Epithelial cell of esophagus (primary cell): Measurements from ENCODE around the gene MYRFL.
A peak's percentile ranks its signal among the peaks of the same experiment; 100 is the strongest.
"Not testable (repeated sequence)": the region's sequence is repeated elsewhere in the genome, so short reads cannot be mapped to it uniquely, and the experiment has no call there.

Experiments used
- DNase-seq: peaks from one replicate; pipeline ENCODE4 v3.0.0; 2010; ENCODE audit warnings: low read depth
- H3K4me3 ChIP-seq: 2 replicates; pipeline ENCODE4 v1.5.1; 2011; ENCODE audit warnings: mild to moderate bottlenecking, low read length, control low read depth
- TF ChIP-seq, protein P1 (sequence below): IDR thresholded peaks from 2 replicates; pipeline ENCODE4 v1.5.1; 2011; ENCODE audit warnings: low read depth, mild to moderate bottlenecking, low read length, control low read depth, inconsistent platforms; ENCODE audit not compliant: insufficient read depth; ENCODE audit errors: missing control alignments

MYRFL gene

DNA sequence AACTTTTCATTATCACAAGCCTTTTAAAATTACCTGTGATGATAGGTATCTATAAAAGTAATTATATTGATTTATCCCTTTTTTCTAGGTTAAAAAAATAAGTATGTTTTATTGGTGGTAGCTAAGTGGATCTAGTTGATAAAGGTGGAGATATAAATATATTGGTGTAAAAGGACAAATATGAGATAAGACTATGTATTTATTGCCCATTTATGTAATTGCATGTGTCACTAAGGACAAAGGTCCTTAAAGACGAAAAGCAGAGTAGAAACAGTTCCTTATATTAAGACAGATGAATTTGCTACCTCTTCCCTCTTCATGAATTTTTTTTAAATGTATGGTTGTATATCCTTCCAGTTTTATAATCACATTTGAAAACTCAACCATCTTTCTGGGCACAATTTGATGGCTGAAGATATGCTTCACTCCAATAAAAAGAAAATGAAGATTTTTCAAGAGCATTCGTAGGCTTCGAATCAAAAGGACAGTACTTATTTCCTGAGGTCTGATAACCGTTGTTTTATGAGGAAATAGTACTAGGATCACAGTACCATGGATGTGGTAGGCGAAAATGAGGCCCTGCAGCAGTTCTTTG lies at the start of gene MYRFL:
MYRFL (plus strand) TSS at position 262 of the 595 bp plus-strand sequence; CDS start at position 553, 291 bp downstream.
- no peak for DNase-seq
- TF ChIP-seq, protein P1, sequence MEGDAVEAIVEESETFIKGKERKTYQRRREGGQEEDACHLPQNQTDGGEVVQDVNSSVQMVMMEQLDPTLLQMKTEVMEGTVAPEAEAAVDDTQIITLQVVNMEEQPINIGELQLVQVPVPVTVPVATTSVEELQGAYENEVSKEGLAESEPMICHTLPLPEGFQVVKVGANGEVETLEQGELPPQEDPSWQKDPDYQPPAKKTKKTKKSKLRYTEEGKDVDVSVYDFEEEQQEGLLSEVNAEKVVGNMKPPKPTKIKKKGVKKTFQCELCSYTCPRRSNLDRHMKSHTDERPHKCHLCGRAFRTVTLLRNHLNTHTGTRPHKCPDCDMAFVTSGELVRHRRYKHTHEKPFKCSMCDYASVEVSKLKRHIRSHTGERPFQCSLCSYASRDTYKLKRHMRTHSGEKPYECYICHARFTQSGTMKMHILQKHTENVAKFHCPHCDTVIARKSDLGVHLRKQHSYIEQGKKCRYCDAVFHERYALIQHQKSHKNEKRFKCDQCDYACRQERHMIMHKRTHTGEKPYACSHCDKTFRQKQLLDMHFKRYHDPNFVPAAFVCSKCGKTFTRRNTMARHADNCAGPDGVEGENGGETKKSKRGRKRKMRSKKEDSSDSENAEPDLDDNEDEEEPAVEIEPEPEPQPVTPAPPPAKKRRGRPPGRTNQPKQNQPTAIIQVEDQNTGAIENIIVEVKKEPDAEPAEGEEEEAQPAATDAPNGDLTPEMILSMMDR, result no peak
- H3K4me3 ChIP-seq, result no peak within 1 kb of the TSS

DNA sequence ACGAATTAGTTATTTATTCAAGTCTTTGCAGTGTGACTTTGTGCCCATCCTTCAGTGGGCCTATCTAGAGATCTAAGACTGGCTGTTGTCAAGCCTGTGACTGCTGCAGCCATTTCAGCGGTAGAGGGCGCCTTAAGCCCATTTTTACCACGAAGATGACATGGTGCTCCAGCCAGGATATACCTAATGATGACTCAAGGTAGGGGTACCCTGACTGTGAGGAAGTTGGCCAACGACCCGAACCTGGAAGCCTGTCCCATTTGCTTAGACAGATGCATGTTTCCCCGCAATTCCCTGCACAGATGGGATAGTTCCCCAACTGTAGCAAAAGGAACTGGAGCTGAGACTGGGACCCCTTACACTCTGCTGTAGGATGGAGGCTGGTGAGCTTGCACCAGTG lies 45.1 kb upstream of the MYRFL start:
- no peak overlapping the region for H3K4me3 ChIP-seq
- TF ChIP-seq, protein P1, result peak; percentile 54
- peak; percentile 65 for DNase-seq

DNA sequence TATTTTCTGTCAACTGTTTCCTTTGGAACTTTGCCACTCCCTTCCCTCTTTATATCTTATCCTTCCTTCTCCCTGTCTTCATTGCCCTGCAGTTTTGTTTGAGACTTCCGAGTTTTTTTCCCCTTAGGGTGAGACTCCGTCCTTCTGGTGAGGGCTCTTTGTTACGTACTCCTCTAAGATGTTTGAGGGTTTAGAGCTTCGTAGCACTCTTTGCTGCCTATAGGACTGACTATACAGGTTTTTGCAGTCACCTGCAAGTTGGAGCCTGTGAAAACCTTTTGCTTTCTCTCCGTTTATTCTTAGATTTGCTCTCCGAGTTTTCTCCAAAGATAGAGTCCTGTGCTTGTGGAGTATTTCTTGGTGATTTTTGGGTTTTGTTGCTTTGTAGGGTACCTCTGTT lies 41.7 kb upstream of the MYRFL start:
- no peak overlapping the region for H3K4me3 ChIP-seq
- TF ChIP-seq, protein P1, result no peak
- DNase-seq, result peak; percentile 57

DNA sequence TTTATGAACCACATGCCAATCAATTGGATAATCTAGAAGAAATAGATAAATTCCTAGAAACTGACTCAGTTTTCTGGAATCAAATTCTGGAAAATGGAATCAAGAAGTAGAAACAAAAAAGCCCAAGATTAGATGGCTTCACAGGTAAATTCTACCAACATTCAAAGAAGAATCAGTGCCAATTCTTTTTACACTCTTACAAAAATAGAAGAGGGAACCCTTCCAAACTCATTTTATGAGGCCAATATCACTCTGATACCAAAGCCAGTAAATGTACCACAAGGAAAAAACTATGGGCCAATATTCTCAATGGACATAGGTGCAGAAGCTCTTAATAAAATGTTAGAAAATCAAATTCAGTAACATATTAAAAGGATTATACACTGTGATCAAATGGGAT lies 35.7 kb upstream of the MYRFL start:
- H3K4me3 ChIP-seq, result no peak overlapping the region
- no peak for DNase-seq
- TF ChIP-seq, protein P1, result no peak

DNA sequence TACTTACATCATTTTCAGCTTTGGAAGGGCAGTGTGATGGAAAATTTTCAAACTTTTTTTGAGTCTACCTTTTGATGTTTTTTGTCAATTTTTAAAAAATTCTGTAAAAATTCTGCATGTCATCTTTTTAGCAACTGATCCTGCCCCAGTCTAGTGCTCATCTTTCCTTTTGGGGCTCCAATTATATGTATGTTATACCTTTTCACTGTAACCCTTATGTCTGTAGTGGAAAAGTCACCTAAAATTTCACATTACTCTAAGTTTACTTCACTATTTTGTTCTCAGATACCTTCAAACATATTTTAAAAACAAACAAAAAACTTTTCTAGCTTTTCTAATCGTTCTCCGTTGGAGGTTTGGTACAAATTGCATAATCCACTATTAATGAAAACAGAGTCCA lies 32.5 kb upstream of the MYRFL start:
- DNase-seq, result no peak
- H3K4me3 ChIP-seq, result no peak overlapping the region
- TF ChIP-seq, protein P1, result no peak

DNA sequence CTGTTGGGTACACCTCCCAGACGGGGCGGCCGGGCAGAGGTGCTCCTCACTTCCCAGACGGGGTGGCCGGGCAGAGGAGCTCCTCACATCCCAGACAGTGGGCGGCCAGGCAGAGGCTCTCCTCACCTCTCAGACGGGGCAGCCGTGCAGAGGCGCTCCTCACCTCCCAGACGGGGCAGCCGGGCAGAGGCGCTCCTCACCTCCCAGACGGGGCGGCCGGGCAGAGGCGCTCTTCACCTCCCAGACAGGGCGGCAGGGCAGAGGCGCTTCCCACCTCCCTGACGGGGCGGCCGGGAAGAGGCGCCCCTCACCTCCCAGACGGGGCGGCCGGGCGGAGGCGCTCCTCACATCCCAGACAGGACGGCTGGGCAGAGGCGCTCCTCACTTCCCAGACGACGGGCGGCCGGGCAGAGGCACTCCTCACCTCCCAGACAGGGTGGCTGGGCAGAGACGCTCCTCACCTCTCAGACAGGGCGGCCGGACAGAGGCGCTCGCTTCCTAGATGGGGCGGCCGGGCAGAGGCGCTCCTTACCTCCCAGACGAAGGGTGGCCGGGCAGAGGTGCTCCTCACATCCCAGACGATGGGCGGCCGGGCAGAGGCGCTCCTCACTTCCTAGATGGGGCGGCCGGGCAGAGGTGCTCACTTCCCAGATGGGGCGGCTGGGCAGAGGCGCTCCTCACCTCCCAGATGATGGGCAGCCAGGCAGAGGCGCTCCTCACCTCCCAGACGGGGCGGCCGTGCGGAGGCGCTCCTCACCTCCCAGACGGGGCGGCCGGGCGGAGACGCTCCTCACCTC lies 17.7 kb upstream of the MYRFL start:
- not testable (repeated sequence) for DNase-seq, H3K4me3 ChIP-seq

DNA sequence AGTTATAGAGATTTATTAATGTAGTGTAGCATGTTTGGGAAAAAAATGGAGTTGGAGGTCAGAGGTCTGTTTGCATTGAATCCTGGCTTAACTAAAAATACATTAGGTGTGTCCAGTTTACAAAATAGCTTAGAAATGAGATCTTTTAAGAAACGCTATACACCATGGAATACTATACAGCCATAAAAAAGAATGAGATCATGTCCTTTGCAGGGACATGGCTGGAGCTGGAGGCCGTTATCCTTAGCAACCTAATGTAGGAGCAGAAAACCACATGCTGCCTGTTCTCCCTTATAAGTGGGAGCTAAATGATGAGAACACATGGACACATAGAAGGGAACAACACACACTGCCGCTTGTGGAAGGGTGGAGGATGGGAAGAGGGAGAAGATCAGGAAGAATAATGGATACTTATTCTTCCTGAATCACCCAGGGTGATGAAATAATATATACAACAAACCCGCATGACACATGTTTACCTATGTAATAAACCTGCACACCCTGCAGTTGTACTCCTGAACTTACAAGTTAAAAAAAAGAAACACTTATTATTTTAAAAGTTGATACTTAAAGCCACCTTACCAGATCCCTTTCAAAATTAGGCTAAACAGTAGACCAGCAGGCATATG lies 14.0 kb upstream of the MYRFL start:
- H3K4me3 ChIP-seq, result no peak overlapping the region
- TF ChIP-seq, protein P1, result no peak
- DNase-seq, result peak; percentile 37
